DMS 273 treated with DMSO at 0.1 percent for 48 hours (cell line): Measurements from ENCODE around the gene BRS3.
A peak's percentile ranks its signal among the peaks of the same experiment; 100 is the strongest.
"Not testable (repeated sequence)": the region's sequence is repeated elsewhere in the genome, so short reads cannot be mapped to it uniquely, and the experiment has no call there.

Experiments used
- DNase-seq: peaks from one replicate; lab custom pipeline; 2025; lab: John Stamatoyannopoulos, UW

BRS3 gene

DNA sequence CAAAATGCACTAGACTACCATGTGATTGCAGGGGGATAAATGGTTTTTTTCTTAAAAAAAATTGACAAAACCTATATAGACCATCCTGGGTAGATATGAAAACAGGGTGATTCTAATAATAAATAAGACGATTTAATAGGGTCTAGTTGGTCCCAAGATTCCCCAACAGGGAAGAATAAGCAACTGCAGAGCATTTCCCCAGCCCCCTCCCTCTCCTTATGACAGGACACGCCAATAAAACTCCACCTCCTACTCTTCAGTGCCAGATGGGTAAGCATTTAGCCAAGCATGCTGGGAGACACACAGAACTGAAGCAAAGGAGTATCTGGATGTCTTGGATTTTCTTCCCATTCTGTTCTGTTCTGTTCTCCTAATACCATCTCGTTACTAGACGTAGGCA, at the start of gene BRS3:
BRS3 (plus strand) TSS at position 301 of the 400 bp plus-strand sequence. CDS start 168 bp downstream, outside the sequence.
- DNase-seq = no peak

DNA sequence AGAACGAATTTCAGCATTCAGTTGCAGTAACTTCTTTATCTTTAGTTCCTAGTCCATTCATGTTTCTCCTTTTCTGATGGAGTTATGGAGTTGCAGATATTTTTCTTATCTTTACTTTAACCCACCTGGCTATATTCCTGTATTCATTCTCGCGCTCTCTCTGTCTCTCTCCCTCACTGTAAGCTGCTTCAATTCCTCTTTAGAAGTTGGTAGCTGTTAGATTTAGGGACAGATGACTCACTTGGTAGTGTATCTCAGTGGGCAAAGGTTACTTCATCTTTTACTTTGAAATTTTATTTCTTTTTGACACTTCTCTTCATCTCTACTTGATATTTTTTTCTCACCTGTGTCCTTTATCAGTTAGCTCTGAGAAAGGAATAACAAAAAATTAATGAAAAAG, 49.6 kb upstream of the BRS3 start:
- no peak for DNase-seq

DNA sequence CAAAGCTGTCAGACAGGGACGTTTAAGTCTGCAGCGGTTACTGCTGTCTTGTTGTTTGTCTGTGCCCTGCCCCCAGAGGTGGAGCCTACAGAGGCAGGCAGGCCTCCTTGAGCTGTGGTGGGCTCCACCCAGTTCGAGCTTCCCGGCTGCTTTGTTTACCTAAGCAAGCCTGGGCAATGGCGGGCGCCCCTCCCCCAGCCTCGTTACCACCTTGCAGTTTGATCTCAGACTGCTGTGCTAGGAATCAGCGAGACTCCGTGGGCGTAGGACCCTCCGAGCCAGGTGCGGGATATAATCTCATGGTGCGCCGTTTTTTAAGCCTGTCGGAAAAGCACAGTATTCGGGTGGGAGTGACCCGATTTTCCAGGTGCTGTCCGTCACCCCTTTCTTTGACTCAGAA, 42.1 kb upstream of the BRS3 start:
- not testable (repeated sequence) for DNase-seq

DNA sequence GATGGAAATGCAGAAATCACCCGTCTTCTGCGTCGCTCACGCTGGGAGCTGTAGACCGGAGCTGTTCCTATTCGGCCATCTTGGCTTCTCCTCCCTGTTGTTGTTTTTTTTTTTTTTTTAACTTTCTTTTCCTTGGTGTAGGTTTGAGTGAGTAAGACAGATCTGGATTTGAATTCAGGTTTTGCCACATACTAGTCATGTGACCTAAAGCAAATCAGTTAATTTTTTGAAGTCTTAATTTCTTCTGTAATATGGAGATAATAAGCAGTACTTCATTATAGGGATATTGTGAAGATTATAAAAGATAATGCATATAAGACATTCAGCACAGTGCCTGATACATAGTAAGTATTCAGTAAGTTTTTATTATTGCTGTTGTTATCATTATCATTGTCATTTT, 41.5 kb upstream of the BRS3 start:
- DNase-seq = no peak

DNA sequence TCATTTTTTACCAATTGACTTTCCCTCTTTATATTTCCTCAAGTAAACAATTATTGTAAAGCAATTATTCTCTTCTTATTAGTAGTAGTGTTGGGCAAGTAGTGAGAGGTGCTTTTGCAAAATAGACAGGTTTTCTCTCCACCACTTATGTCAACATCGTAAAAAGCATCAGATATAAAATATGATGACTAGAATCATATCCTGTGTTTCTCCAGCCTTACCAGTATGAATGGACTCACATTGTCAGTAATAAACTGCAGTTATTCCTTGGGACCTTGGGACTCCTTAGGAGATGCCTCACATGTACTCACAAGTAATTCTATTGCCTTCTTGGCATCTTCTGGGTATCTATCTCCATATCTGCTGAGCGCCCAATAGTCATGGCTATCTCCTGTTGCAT, 40.4 kb upstream of the BRS3 start:
- DNase-seq = no peak

DNA sequence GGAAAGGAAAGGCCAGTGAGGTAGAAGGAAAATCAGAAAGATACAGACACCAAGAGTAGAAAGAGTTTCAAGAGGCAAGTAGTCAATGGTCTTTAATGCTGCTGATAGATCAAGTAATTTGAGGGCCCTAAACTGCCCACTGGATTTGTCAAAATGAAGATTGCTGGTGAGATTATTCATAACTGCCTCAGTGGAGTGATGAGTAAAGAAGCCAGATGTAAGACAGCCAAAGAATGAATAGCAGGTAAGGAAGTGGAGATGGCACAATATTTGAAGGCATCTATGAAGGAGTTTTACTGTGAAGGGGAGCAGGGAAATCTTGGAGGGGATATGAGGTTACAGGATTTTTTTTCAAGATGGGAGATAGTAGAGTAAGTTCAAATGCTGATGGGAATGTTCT, 39.8 kb upstream of the BRS3 start:
- no peak for DNase-seq

DNA sequence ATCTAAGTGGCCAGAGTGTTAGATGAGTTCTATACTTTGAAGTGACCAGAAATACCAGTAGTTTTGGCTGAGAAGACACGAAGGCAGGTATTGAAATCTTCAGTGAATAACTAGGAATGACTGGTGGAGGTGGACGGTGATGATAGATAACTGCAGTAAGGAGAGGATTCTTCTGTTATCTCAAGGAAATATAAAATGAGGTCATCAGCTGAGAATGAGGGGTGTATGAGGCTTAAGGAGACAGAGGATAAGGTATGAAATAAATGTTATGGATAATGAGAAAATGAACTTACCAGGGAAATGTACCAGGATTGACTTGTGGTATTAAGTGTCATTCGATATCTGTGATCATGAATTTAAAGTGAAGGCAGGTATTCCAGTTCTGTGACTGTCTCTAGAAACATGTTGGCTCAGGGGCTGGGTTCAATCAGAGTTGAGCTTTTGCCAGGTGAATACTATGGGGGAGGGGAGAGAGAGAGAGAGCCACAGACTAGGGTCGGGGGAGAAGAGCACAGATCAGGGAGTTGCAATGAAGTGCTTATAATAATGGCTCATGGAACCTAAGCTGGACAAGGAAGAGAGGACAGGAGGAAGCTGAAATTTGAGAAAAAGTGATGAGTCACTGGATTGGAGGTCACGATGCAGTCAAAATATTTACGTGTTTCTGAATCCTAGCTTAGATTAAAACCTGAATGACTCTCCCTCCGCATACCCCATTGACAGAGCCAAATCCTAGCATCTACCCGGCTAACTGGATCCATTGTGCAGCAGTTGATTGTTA, 37.5 kb upstream of the BRS3 start:
- DNase-seq = no peak

DNA sequence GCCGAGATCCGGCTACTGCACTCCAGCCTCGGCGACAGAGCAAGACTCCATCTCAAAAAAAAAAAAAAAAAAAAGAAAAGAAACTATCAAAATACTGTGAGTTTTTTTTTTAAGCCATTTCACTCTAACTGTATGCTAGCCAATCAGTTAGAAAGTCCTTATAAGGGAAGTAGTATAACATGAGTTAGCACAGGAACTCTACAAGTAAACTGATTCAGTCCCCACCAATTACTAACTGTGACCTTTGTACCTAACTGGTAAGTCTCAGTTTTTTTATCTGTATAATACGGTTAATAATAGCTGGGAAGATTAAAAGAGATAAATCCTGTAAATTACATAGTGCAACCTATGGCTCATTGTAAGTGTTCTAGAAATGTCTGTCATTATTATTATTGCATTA, 35.1 kb upstream of the BRS3 start:
- no peak for DNase-seq

DNA sequence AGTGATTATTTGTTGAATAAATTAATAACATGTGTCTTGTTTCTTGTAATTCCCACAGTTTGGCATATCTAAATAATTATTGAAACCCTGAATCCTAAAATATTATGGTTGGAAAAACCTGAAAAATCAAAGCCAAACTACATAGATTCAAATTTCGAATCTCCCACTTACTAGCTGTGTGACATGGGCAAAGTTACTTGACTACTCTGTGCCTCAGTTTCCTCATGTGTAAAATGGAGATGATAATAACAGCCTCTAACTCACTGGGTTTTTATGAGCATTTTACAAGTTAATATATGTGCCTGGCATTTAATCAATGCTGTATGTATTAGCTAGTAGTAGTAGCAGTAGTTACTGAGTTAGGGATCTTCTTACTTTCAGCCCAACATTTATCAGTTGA, 34.6 kb upstream of the BRS3 start:
- DNase-seq = no peak

DNA sequence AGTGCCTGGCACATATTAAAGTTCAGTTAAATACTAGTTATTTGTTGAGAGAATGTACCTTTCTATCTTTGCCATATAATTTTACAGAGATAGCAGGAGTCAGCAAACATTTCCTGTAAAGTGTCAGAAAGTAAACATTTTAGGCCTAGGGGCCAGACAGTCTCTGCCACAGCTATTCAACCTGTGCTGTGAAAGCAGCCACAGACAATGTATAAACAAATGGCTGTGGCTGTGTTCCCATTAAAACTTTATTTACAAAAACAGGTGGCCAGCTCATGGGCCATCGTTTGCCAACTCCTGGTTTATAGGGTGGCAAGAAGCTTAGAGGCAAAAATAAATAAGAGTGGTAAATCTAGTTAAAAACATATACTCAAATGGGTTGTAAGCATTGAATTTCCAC, 34.0 kb upstream of the BRS3 start:
- DNase-seq = no peak

DNA sequence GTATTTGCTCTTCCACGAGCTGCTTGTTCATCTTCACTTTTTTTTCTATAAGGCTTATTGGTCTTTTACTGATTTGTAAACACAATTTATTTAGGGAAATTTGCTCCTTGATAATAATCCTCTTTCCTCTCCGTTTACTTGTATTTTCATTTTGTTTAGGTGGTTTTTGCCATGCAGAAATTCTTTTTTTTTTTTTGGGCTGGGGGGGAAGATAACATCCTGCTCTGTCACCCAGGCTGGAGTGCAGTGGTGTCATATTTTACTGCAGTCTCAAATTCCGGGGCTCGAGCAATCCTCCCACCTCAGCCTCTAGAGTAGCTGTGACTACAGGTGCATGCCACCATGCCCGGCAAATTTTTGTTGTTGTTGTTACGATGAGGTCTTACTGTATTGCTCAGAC, 31.6 kb upstream of the BRS3 start:
- DNase-seq = no peak

DNA sequence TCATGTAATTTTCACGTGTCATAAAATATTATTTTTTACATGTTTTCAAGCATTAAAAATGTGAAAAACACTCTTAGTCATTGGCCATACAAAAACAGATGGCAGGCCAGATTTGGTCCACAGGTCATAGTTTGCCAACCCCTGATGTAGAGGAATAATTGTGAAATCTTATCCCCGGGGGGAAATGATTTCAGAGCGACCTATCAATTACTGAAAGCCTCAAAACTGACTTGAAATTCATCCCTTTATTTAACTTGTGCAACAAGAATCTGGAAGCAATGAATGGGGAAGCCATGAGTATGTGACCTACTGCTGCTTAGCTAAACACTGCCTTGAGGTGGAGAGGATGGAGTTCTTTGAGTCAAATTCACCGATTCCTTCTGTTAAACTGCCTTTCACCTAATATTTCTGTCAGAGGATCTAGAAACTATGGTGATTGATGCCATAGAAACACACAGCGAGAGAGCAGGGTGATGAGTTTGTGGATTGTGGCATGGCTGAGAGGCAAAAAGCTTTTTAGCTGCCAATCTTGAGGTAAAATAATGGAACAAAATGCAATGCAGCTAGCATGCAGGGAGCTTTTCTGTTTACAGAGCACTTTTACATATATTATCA, 30.3 kb upstream of the BRS3 start:
- peak; percentile 59 for DNase-seq

DNA sequence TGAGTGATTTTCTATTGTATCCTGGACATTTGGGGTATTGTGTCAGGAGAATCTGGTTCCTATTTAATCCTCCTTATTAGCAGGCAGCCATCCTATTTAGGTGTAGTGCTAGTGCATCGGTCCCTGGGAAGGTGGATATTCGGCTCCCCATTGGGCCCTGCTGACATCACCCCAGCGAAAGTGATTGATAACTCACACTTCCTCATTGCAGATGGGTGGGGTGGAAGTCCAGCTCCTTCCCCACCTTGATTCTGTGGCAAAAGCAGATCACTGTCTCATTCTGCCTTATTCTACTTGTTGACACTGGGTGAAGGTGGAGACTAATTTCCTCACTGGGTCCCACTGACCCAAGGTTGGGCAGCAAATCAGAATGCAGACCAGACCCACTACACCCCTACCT, 23.2 kb upstream of the BRS3 start:
- no peak for DNase-seq

DNA sequence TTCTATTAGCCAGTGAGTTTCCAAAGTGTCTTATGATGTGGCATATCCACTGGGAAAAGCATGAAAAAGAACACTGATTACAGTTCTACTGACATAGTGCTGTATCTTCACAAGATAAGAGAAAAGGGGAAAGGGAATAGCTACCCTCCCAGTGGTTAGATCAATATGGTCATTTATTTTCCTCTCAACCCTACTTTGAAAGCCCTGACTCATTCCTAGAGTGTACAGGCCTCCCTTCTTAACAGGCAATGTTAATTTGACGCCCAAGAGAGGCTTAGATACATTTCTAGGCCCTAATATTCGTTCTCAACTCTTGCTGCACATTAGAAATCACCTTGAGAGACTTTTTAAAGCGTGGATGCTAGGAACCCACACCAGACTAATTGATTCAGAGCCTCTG, 20.4 kb upstream of the BRS3 start:
- no peak for DNase-seq

DNA sequence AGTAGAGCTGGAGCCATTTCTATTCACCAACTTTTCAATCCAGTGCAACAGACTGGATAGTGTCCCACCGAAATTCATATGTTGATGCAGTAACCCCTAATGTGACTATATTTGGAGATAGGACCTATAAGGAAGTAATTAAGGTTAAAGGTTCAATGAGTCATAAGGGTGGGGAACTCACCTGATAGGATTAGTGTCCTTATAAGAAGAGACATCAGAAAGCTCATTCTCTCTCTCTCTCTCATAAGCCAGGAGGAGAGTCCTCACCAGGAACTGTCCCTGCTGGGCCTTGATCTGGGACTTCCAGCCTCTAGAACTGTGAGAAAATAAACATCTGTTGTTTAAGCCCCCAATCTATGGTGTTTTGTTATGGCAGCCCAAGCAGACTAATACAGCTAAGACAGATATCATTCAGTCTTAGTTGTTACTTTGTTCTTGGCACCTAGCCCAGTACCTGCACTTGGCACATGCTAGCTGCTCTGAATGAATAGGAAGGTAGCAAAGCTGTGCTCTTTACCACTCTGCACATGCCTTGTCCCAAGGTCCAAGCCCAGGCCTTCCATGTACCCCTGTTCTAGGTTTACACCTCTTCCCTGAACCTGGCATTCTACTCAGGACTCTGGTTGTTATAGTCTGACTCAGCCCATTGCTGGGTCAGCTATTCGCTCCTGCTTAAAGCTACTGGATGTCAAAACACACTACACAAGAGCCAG, 19.2 kb upstream of the BRS3 start:
- no peak for DNase-seq

DNA sequence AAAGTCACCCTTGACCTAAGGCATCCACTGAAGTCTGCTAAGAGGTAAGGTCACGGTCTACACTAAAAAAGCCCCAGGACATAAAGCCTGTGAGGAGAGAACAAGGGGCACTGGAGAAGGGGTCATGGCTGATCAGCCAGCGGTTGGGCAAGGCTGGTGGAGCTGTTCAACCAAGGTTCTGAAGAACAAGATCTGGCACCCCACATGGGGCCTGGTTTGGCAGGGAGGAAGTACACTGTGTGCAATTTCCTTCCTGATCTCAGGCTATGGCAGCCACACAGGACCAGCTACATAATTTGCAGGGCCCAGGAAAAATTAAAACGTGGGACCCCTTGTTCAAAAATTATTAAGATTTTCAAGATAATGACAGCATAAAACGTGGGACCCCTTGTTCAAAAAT, 14.1 kb upstream of the BRS3 start:
- DNase-seq = no peak

DNA sequence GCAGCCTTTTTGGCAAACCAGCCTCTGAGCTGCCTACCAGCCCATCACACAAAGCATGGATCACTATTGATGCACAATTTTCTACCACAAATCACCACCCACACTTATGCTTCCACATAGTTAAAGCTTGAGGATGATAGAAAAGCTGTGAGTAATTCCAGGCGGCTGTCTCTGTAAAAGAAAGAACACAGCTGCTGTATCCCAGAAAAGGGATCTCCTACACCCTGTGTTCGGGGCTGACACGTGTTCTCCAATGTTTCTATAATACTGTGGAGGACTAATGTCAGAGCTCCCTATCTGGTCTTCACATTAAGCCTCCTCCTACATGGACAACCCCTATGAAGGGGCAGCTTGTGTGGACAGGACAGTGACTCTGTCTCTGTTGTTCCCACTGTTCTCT, 12.5 kb upstream of the BRS3 start:
- no peak for DNase-seq

DNA sequence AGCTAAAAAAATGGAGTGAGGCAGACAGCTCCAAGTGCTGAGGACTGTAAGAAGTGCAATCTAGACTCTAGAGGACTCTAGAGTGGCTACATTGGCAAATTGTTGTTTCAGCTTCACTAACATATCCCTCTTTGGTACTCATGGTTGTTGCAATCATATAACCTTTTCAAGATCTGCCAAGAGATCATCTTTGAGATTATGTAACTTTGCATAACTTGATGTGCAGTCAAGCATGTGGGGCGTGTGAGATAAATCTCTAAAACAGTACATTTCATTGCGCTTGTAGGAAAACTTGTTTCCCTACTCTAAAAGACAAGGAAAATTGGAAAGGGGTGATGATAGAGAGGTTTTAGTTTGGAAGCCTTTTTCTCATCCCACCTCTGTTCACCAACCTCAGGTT, 11.2 kb upstream of the BRS3 start:
- DNase-seq = no peak

DNA sequence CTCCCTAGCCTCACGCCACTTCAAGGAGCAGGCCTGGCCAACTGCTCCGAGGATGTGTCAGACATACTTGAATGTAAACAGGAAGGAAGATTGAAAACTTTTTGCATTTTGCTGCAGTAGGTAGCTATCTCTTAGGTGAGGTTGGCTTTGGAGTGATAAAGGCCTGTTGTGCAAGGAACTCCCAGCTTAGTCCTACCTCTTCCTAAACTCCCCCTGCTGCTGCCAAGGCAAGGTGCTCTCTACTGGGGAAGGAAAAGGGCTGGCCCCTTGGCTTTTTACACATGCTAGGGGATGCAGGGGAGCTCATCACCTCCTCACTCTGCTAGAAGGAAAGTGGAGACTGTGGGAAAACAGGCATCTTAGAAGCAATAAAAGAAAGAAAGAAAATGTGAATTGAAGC, 10.7 kb upstream of the BRS3 start:
- DNase-seq = no peak

DNA sequence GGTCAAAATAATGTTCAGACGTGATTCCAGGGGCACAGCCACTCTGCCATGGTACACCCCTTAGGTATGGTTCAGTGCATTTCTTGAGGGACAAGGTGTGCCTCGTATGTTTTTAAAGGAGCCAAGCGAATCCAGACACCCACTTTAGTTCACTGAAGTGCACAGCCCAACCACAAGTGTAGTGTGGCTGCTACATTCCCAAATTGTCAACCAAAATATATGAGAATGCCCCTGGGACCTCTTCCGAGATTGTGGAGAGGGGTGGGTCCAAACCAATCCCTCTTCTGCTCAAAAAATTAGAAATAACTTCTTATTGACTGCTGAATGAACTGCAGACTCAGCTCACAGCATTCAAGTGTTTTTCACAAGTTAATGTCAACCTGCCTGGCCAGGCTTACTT, 7.4 kb upstream of the BRS3 start:
- DNase-seq = no peak

DNA sequence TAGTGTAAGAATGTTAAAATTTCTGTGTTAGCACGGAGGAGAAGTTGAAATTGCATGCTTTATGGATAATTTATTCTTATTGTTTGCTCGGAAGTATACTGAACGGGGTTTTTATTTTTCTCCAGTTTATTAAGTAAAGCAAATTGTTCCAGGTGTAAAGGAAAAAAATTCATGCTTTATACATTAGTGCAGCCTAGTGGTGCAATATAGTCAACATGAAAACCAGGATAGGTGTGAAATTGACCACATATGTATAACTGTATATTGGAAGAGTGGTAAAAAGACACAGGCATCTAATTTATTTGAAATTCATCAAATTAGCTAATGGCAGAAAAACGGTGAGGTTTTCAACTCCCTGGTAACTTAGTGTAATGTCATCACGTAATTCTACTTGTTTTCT, 959 bp downstream of the BRS3 start:
- DNase-seq = no peak

DNA sequence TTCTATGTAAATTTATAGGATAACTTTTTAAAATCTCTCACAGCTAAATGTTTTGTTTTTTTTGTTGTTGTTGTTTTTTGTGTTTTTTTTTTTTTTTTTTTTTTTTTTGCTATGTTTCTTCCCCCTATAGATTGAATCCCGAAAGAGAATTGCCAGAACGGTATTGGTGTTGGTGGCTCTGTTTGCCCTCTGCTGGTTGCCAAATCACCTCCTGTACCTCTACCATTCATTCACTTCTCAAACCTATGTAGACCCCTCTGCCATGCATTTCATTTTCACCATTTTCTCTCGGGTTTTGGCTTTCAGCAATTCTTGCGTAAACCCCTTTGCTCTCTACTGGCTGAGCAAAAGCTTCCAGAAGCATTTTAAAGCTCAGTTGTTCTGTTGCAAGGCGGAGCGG, 4.1 kb downstream of the BRS3 start:
- no peak for DNase-seq

DNA sequence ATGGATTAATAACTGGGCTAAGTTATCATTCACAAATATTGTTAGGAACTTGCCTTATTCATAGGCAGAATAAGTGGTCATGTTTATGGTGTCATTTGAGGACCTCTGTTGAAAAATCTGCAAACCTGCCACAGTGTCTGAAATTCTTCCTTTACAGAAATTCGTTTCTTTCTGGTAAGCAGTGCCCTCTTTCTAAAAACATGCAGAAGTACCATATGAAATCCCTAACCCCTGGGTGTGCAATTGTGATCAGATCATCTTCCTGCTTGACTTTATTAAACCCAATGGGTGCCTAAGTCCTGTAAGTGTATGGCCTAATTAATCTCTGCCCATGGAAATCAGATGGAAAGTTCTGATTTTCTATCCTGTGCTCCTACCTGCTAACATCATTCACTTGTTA, 5.3 kb downstream of the BRS3 start:
- no peak for DNase-seq
